ENCODE results near the gene IL1R2. TPM values are rescaled to one million over a fixed set of nuclear protein-coding genes. Genes with fewer than 3 reads are reported as not detected.

Gene IL1R2
- total RNA-seq, 1 donor from 2014 or later, result 17.0 TPM

GRCh38 chr2:102043560-102043959 lies 51.8 kb downstream of the IL1R2 start:
- H3K4me3 ChIP-seq, result no peak overlapping the region
- peaks cover 41% of the 10 kb centered on the region for H3K4me1 ChIP-seq
- intact Hi-C loops (cut with DNase I), result no loop called here
- H3K36me3 ChIP-seq, result no peaks in the 10 kb centered on the region
- no peaks in the 10 kb centered on the region for H3K27me3 ChIP-seq
- H3K27ac ChIP-seq, result no peak overlapping the region
- ATAC-seq (no peak), DNase-seq (no peak)
- no peaks in the 10 kb centered on the region for H3K9me3 ChIP-seq
- TF ChIP-seq CTCF (IDR thresholded peaks at IDR 0.05), result no peak

- DNase-seq, result no peak
- Histone ChIP-seq H3K9me3 (no peaks in the 10 kb centered on the region), H3K36me3 (no peaks in the 10 kb centered on the region), H3K27ac (no peak overlapping the region), H3K4me1 (peaks cover 49% of the 10 kb centered on the region), H3K4me3 (no peak overlapping the region), H3K27me3 (no peaks in the 10 kb centered on the region)
- ATAC-seq, result no peak
- no peak for TF ChIP-seq CTCF (IDR thresholded peaks at IDR 0.05)
- intact Hi-C loops (cut with DNase I), result no loop called here
Measured at GRCh38 chr2:102044235-102044896, 52.6 kb downstream of the IL1R2 start.

- no peaks in the 10 kb centered on the region for H3K27me3 ChIP-seq
- intact Hi-C loops (cut with DNase I), result no loop called here
- peaks cover 55% of the 10 kb centered on the region for H3K4me1 ChIP-seq
- H3K27ac ChIP-seq, result no peak overlapping the region
- H3K4me3 ChIP-seq, result no peak overlapping the region
- ATAC-seq (no peak), DNase-seq (no peak)
- no peak for TF ChIP-seq CTCF (IDR thresholded peaks at IDR 0.05)
- no peaks in the 10 kb centered on the region for H3K36me3 ChIP-seq
- no peaks in the 10 kb centered on the region for H3K9me3 ChIP-seq
Measured at GRCh38 chr2:102044967-102045489, 53.3 kb downstream of the IL1R2 start.

- DNase-seq, result no peak
- H3K9me3 ChIP-seq, result no peaks in the 10 kb centered on the region
- no peak for ATAC-seq
- no peaks in the 10 kb centered on the region for H3K27me3 ChIP-seq
- peak overlapping the region; percentile 71 for H3K27ac ChIP-seq
- H3K4me1 ChIP-seq, result peaks cover 55% of the 10 kb centered on the region
- no peaks in the 10 kb centered on the region for H3K36me3 ChIP-seq
- H3K4me3 ChIP-seq, result no peak overlapping the region
- no peak for TF ChIP-seq CTCF (IDR thresholded peaks at IDR 0.05)
- intact Hi-C loops (cut with DNase I), result no loop called here
Measured at GRCh38 chr2:102045697-102046096, 53.9 kb downstream of the IL1R2 start.

- H3K27me3 ChIP-seq, result no peaks in the 10 kb centered on the region
- ATAC-seq, result peak; percentile 61
Measured at GRCh38 chr2:102046135-102046986, 54.6 kb downstream of the IL1R2 start.

More at GRCh38 chr2:102046135-102046986, 54.6 kb downstream of the IL1R2 start:
- Histone ChIP-seq H3K9me3 (no peaks in the 10 kb centered on the region), H3K4me3 (no peak overlapping the region), H3K36me3 (no peaks in the 10 kb centered on the region), H3K4me1 (peaks cover 56% of the 10 kb centered on the region), H3K27ac (peak overlapping the region; percentile 71)
- intact Hi-C loops (cut with DNase I), result no loop called here
- no peak for DNase-seq
- TF ChIP-seq CTCF (IDR thresholded peaks at IDR 0.05), result no peak
